PC-3 (cell line): ENCODE results near the gene RGL3. TPM values are rescaled to one million over a fixed set of nuclear protein-coding genes. Genes with fewer than 3 reads are reported as not detected.
"Not testable (repeated sequence)": the region's sequence is repeated elsewhere in the genome, so short reads cannot be mapped to it uniquely, and the experiment has no call there.

Experiments used
- ATAC-seq: fragments of 200-7000 bp; cut with Tn5 transposase; 2 replicates; pipeline ENCODE4 v1.9.1; 2020; ENCODE audit warnings: mild to moderate bottlenecking, moderate library complexity
- BruUV-seq: library from RNA; stranded (reverse); fragments of 400-500 nt; replicated peaks from 2 replicates; lab custom pipeline; 2021; lab: Mats Ljungman, UMichigan
- CTCF ChIA-PET: fragments of 300-600 bp; sonication (Branson Sonifier 250); formaldehyde crosslinking; loops from one replicate; lab custom pipeline; 2022; ENCODE audit warnings: antibody characterized with exemption; lab: Charles Lee
- POLR2A ChIA-PET: fragments of 300-600 bp; sonication (Branson Sonifier 250); formaldehyde crosslinking; loops from one replicate; lab custom pipeline; 2022; ENCODE audit warnings: antibody characterized with exemption; ENCODE audit not compliant: unreplicated experiment; lab: Charles Lee
- DNase-seq: peaks from one replicate; pipeline ENCODE4 v3.0.0-alpha.2; 2015
- H2AFZ ChIP-seq: fragments of 300-600 bp; sonication (generic); 2 replicates; pipeline ENCODE4 v1.6.0; 2016; ENCODE audit warnings: antibody characterized with exemption, low read length
- H3F3A ChIP-seq: fragments of 300-600 bp; sonication (generic); one replicate; pipeline ENCODE4 v1.6.0; 2017; ENCODE audit warnings: antibody characterized with exemption, low read length, control low read depth, mild to moderate bottlenecking; ENCODE audit not compliant: unreplicated experiment
- H3K27ac ChIP-seq: fragments of 300-600 bp; sonication (generic); 2 replicates; pipeline ENCODE4 v1.5.1; 2016; ENCODE audit warnings: mild to moderate bottlenecking, low read length
- H3K27me3 ChIP-seq: fragments of 300-600 bp; sonication (generic); 2 replicates; pipeline ENCODE4 v1.6.1; 2016; ENCODE audit warnings: low read length, mixed read lengths
- H3K36me3 ChIP-seq: fragments of 300-600 bp; sonication (generic); 2 replicates; pipeline ENCODE4 v1.6.1; 2016; ENCODE audit warnings: low read depth, mixed run types, low read length, mixed read lengths
- H3K4me1 ChIP-seq: fragments of 300-600 bp; sonication (generic); 2 replicates; pipeline ENCODE4 v1.5.1; 2016; ENCODE audit warnings: low read length; ENCODE audit not compliant: insufficient read depth
- H3K4me2 ChIP-seq: fragments of 300-600 bp; sonication (generic); 2 replicates; pipeline ENCODE4 v1.6.0; 2016; ENCODE audit warnings: low read length
- H3K4me3 ChIP-seq: fragments of 300-600 bp; sonication (generic); 2 replicates; pipeline ENCODE4 v1.5.1; 2016; ENCODE audit warnings: mild to moderate bottlenecking, low read length, mixed read lengths
- H3K79me2 ChIP-seq: fragments of 300-600 bp; sonication (generic); 2 replicates; pipeline ENCODE4 v1.6.1; 2017; ENCODE audit warnings: low read length, mixed read lengths
- H3K9ac ChIP-seq: fragments of 300-600 bp; sonication (generic); 2 replicates; pipeline ENCODE4 v1.6.0; 2016; ENCODE audit warnings: mild to moderate bottlenecking, low read length
- H3K9me2 ChIP-seq: fragments of 300-600 bp; sonication (generic); replicated peaks from 2 replicates; pipeline ENCODE4 v1.6.1; 2016; ENCODE audit warnings: mixed run types, low read length, mixed read lengths
- H3K9me3 ChIP-seq: fragments of 300-600 bp; sonication (generic); 2 replicates; pipeline ENCODE4 v1.6.1; 2016; ENCODE audit warnings: low read length, mixed read lengths
- H4K20me1 ChIP-seq: fragments of 300-600 bp; sonication (generic); 2 replicates; pipeline ENCODE4 v1.6.1; 2016; ENCODE audit warnings: low read length, mixed read lengths
- EZH2 ChIP-seq: fragments of 300-600 bp; sonication (generic); IDR thresholded peaks from one replicate; pipeline ENCODE4 v1.6.1; 2017; ENCODE audit warnings: antibody characterized with exemption, mild to moderate bottlenecking, low read length; ENCODE audit not compliant: unreplicated experiment
- EZH2phosphoT487 ChIP-seq: fragments of 300-600 bp; sonication (generic); IDR thresholded peaks from 2 replicates; pipeline ENCODE4 v1.6.1; 2018; ENCODE audit warnings: mild to moderate bottlenecking, antibody characterized with exemption, low read length, borderline replicate concordance
- intact Hi-C: fragments of 100-400 bp; cut with micrococcal nuclease; formaldehyde crosslinking; loops from 2 replicates; pipeline ENCODE4 v1.9.0; 2023
- total RNA-seq: library from RNA; depleted of rRNA; stranded (reverse); fragments of >200 nt; gene quantifications from 2 replicates; pipeline ENCODE4 v1.2.3, GENCODE V29; 2014
- TF ChIP-seq, protein P1 (sequence below): fragments of 300-600 bp; sonication (generic); conservative IDR thresholded peaks from 2 replicates; pipeline ENCODE4 v1.5.1; 2017; ENCODE audit warnings: antibody characterized with exemption, low read depth, mild to moderate bottlenecking, low read length

The RGL3 gene
- total RNA-seq, 1 experiment from 2014 or later, result 23.5 TPM

DNA sequence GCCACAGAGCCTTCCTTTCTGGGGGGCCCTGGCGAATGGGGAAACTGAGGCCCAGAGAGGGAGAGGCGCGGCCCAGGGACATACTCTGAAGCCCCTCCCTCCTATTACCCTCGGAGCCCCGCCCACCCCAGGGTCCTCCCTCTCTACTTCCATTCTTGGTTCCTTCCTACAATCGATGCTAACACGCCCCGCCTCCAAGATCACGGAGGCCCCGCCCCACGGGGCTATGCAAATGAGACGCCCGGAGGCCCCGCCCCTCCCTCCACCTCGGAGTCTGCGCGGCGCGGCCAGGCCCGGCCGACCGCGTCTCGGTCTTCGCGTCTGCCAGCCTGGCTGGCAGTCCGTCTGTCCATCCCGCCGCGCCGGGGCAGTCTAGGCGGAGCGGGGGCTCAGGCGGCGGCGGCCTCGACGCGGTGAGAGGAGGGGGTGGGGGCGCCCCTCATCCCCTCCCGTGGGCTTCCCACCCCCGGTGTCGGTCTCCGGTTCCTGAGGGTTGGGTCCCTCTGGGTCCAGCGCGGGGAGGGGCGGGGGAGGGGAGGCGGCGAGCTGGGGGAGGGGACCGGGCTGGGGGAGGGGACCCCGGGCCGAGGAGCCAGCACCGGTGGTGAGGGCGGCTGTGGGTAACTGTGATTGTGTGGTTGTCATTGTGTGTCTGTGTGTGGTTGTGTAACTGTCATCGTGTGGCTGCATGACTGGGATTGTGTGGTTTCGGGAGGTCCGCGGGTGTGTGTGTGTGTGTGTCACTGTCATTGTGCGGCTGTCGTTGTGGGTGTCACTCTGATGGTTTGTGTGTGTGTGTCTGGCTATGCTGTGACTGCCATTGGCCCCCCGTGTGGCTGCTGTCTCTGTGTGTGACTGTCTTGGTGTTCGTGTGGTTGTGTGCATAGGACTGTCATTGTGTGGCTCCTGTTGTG, 63.7 kb downstream of the RGL3 start, which contains the start of gene PLPPR2:
TSS of gene PLPPR2 (plus strand) at position 273 of the 914 bp plus-strand sequence. CDS start 2,242 bp downstream, outside the sequence.
- peak within 1 kb of the TSS; percentile 55 for H2AFZ ChIP-seq
- intact Hi-C loops, result loop anchor here (1.0 kb wide), 1 partner anchor 9 kb away; the partner anchor contains the start of genes CCDC159 and TMEM205

DNA sequence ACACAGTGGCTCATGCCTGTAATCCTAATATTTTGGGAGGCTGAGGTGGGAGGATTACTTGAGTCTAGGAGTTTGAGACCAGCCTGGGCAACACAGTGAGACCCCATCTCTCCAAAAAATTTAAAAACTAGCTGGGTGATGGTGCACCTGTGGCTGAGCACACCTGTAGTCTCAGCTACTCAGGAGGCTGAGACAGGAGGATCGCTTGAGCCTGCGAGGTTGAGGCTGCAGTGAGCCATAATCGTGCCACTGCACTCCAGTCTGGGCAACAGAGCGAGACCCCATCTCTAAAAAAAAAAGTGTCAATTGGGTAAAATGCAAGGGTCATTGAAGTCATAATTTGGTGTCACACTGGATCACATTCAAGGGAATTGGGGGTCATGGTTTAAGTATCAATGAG, 65.0 kb downstream of the RGL3 start:
- H3K27ac ChIP-seq, BruUV-seq, H2AFZ ChIP-seq, H3K9ac ChIP-seq, H3F3A ChIP-seq, intact Hi-C loops, H3K9me2 ChIP-seq, H3K4me2 ChIP-seq, H3K9me3 ChIP-seq, H3K36me3 ChIP-seq, DNase-seq, H3K4me1 ChIP-seq, H4K20me1 ChIP-seq, H3K27me3 ChIP-seq, H3K4me3 ChIP-seq, POLR2A ChIA-PET, ATAC-seq: not testable (repeated sequence)
- CTCF ChIA-PET, result interaction anchor here (0.6 kb wide), 1 partner anchor 21 kb away, joined by 10 read pairs; the partner anchor contains the start of gene SWSAP1
- peaks cover 13% of the 10 kb centered on the region for H3K79me2 ChIP-seq

More for the DNA sequence above, 63.7 kb downstream of the RGL3 start, which contains the start of gene PLPPR2:
- Histone ChIP-seq H3K27me3 (no peaks in the 10 kb centered on the region), H3F3A (no peaks in the 10 kb centered on the region), H3K27ac (no peak within 1 kb of the TSS), H3K4me2 (peak within 1 kb of the TSS; percentile 100), H3K36me3 (no peaks in the 10 kb centered on the region), H3K4me1 (peaks cover 8% of the 10 kb centered on the region), H3K9me3 (no peaks in the 10 kb centered on the region), H3K79me2 (peaks cover 13% of the 10 kb centered on the region), H3K9me2 (no peaks in the 10 kb centered on the region), H4K20me1 (peaks cover 4% of the 10 kb centered on the region; the same call in 1 of the 2 replicates), H3K9ac (peak within 1 kb of the TSS; percentile 46), H3K4me3 (peak within 1 kb of the TSS; percentile 90)
- ATAC-seq (peak; percentile 97), DNase-seq (peak; percentile 98)
- TF ChIP-seq, protein P1, sequence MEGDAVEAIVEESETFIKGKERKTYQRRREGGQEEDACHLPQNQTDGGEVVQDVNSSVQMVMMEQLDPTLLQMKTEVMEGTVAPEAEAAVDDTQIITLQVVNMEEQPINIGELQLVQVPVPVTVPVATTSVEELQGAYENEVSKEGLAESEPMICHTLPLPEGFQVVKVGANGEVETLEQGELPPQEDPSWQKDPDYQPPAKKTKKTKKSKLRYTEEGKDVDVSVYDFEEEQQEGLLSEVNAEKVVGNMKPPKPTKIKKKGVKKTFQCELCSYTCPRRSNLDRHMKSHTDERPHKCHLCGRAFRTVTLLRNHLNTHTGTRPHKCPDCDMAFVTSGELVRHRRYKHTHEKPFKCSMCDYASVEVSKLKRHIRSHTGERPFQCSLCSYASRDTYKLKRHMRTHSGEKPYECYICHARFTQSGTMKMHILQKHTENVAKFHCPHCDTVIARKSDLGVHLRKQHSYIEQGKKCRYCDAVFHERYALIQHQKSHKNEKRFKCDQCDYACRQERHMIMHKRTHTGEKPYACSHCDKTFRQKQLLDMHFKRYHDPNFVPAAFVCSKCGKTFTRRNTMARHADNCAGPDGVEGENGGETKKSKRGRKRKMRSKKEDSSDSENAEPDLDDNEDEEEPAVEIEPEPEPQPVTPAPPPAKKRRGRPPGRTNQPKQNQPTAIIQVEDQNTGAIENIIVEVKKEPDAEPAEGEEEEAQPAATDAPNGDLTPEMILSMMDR, result no peak
- TF ChIP-seq EZH2, result no peak
- no peak for TF ChIP-seq EZH2phosphoT487
- ChIA-PET CTCF (no interaction called here), POLR2A (no interaction called here)
- no TSS peak for BruUV-seq

DNA sequence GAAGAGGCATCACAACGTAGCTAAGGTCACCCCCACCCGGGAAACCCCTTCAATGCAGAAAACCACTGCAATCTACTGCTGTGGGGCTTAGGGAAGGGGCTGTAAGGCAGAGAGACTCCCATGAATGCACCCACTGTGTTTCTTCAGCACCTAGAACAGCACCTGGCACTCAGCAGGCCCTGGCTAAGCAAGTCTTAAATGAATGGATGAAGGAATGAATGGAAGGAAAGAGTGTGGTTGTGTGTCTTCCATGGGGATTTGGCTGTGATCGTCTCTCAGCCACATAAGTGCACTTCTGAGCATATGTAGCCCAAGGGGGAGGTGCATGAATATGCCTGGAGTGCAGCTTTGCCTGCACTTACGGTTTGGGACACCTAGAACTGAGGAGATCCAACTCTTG, 69.9 kb downstream of the RGL3 start:
- Histone ChIP-seq H4K20me1 (no peaks in the 10 kb centered on the region), H3K9me2 (no peaks in the 10 kb centered on the region), H3K4me3 (no peak overlapping the region), H3K27ac (no peak overlapping the region), H3K4me2 (no peak overlapping the region), H3F3A (no peaks in the 10 kb centered on the region), H2AFZ (no peak overlapping the region), H3K79me2 (peaks cover 11% of the 10 kb centered on the region), H3K4me1 (peaks cover 26% of the 10 kb centered on the region), H3K9me3 (no peaks in the 10 kb centered on the region), H3K27me3 (no peaks in the 10 kb centered on the region), H3K36me3 (no peaks in the 10 kb centered on the region), H3K9ac (no peak overlapping the region)
- DNase-seq (no peak), ATAC-seq (no peak)
- intact Hi-C loops, result no loop called here
- no TSS peak for BruUV-seq
- POLR2A ChIA-PET, result no interaction called here
- CTCF ChIA-PET, result no interaction called here
- TF ChIP-seq, protein P1, result no peak
- TF ChIP-seq EZH2 (no peak), EZH2phosphoT487 (no peak)
